Measurements from ENCODE around the gene ALG13.

DNA sequence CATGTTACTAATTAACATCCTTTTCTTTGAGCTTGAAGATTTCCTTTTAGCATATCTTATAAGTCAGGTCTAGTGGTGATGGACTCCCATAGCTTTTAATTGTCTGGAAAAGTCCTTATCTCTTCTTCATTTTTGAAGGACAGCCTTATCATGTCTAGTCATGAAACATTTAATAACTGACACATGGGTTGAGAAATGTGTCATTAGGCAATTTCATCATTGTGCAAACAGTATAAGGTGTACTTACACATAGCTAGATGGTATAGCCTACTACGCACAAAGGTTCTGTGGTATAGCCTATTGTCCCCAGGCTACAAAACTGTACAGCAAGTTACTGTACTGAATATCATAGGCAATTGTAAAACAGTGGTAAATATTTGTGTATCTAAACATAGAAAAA, 34.5 kb upstream of the ALG13 start:
- TF ChIP-seq, protein P1, sequence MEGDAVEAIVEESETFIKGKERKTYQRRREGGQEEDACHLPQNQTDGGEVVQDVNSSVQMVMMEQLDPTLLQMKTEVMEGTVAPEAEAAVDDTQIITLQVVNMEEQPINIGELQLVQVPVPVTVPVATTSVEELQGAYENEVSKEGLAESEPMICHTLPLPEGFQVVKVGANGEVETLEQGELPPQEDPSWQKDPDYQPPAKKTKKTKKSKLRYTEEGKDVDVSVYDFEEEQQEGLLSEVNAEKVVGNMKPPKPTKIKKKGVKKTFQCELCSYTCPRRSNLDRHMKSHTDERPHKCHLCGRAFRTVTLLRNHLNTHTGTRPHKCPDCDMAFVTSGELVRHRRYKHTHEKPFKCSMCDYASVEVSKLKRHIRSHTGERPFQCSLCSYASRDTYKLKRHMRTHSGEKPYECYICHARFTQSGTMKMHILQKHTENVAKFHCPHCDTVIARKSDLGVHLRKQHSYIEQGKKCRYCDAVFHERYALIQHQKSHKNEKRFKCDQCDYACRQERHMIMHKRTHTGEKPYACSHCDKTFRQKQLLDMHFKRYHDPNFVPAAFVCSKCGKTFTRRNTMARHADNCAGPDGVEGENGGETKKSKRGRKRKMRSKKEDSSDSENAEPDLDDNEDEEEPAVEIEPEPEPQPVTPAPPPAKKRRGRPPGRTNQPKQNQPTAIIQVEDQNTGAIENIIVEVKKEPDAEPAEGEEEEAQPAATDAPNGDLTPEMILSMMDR (IDR thresholded peaks at IDR 0.05 in 2 of 3, conservative IDR thresholded peaks at IDR 0.05 in 1 of 3; ENCODE audit: control insufficient read depth in 2 of 3, extremely low read depth in 1 of 3, insufficient read depth in 1 of 3, low read depth in 3 of 3, low read length in 3 of 3): no peak
- TF ChIP-seq CBFB (IDR thresholded peaks at IDR 0.05; ENCODE audit: low read depth): no peak
- no peak for TF ChIP-seq MXI1 (IDR thresholded peaks at IDR 0.05; ENCODE audit: low read depth, low read length)
- no peak for TF ChIP-seq BHLHE40 (IDR thresholded peaks at IDR 0.05; ENCODE audit: borderline replicate concordance in 1 of 2, low read depth in 2 of 2, low read length in 1 of 2)
- TF ChIP-seq, protein P2, sequence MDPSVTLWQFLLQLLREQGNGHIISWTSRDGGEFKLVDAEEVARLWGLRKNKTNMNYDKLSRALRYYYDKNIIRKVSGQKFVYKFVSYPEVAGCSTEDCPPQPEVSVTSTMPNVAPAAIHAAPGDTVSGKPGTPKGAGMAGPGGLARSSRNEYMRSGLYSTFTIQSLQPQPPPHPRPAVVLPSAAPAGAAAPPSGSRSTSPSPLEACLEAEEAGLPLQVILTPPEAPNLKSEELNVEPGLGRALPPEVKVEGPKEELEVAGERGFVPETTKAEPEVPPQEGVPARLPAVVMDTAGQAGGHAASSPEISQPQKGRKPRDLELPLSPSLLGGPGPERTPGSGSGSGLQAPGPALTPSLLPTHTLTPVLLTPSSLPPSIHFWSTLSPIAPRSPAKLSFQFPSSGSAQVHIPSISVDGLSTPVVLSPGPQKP (IDR thresholded peaks at IDR 0.05; ENCODE audit: low read depth, low read length): no peak
